Upper lobe of left lung (tissue), 6 donors: ENCODE data around the gene ZNF836. TPM values are rescaled to one million over a fixed set of nuclear protein-coding genes. Genes with fewer than 3 reads are reported as not detected.

ENCODE experiments used
- ATAC-seq, 2 donors: fragments of 200-7000 bp; cut with Tn5 transposase; one replicate each; pipeline ENCODE4 v1.9.1; 2022; ENCODE audit warnings: mild to moderate bottlenecking in 2 of 2, moderate library complexity in 2 of 2; ENCODE audit not compliant: low FRiP score in 2 of 2
- DNase-seq, 2 donors: peaks; one replicate each; pipeline ENCODE4 v3.0.0-alpha.2; 2019 to 2020
- H3K27ac ChIP-seq, 4 donors: fragments of 200-600 bp; sonication (generic); one replicate each; pipeline ENCODE4 v1.5.1; 2016 to 2019
- H3K27me3 ChIP-seq, 4 donors: fragments of 200-600 bp; sonication (generic); one replicate each; pipeline ENCODE4 v1.5.1; 2017 to 2019
- H3K36me3 ChIP-seq, 4 donors: fragments of 200-600 bp; sonication (generic); one replicate each; pipeline ENCODE4 v1.5.1; 2016 to 2019
- H3K4me1 ChIP-seq, 4 donors: fragments of 200-600 bp; sonication (generic); one replicate each; pipeline ENCODE4 v1.5.1; 2018 to 2019
- H3K4me3 ChIP-seq, 4 donors: fragments of 200-600 bp; sonication (generic); one replicate each; pipeline ENCODE4 v1.5.1; 2017 to 2019; ENCODE audit warnings: mild to moderate bottlenecking in 2 of 4, moderate library complexity in 1 of 4
- H3K9me3 ChIP-seq, 4 donors: fragments of 200-600 bp; sonication (generic); one replicate each; pipeline ENCODE4 v1.5.1; 2018 to 2019
- CTCF ChIP-seq, 6 experiments: fragments of 450-650 bp in 4 of 6; fragments of 200-600 bp in 2 of 6; sonication (generic) in 2 of 6; IDR thresholded peaks; one replicate each; pipeline ENCODE4 v1.5.1; 2016 to 2019; ENCODE audit warnings: antibody characterized with exemption in 6 of 6
- EP300 ChIP-seq, 4 donors: sonication (generic); formaldehyde crosslinking; IDR thresholded peaks; one replicate each; pipeline ENCODE4 v1.5.1; 2017; ENCODE audit warnings: antibody characterized with exemption in 4 of 4, control low read depth in 2 of 4
- POLR2A ChIP-seq, 4 donors: fragments of 450-650 bp; IDR thresholded peaks; one replicate each; pipeline ENCODE4 v1.5.1; 2016 to 2017; ENCODE audit warnings: antibody characterized with exemption in 4 of 4, mild to moderate bottlenecking in 2 of 4
- POLR2AphosphoS5 ChIP-seq, 2 donors: sonication (generic); formaldehyde crosslinking; IDR thresholded peaks; one replicate each; pipeline ENCODE4 v1.5.1; 2017; ENCODE audit warnings: antibody characterized with exemption in 2 of 2
- WGBS, 2 donors: methylation state at CpG; one replicate each; pipeline ENCODE4 v1.1.5; 2017 to 2018; 5-methylcytosine and 5-hydroxymethylcytosine counted together
- total RNA-seq, 6 donors: library from RNA; depleted of rRNA in 4 of 6; stranded (reverse); fragments of >200 nt in 4 of 6; gene quantifications; one replicate each; pipeline versions ENCODE4 v1.1.0 to v1.2.1, GENCODE V29; 2016 to 2021
- donor health status: DM: no; HTN: no; CAD: no; lungs with moderate emphysema.
- donor health status: DM: no; HTN: yes; CAD: no; lungs with severe emphysema.

ZNF836 gene
- total RNA-seq, 6 donors from 2014 or later = 8.4 to 24.3 (median 14.7) TPM

GRCh38 chr19:52170863-52171320 lies 529 bp downstream of the ZNF836 start:
- DNase-seq = peak in 1 of 2 donors; percentile 74
- TF ChIP-seq CTCF (IDR thresholded peaks at IDR 0.05) = no peak
- TF ChIP-seq EP300 (IDR thresholded peaks at IDR 0.05) = no peak
- TF ChIP-seq POLR2AphosphoS5 (IDR thresholded peaks at IDR 0.05) = no peak
- TF ChIP-seq POLR2A (IDR thresholded peaks at IDR 0.05) = no peak
- Histone ChIP-seq H3K36me3 (peaks cover 0 to 37% (median 17%) of the 10 kb centered on the region in 4 donors), H3K4me3 (peak overlapping the region; percentile 62 to 91 (median 72)), H3K27ac (peak overlapping the region; percentile 75 to 93 (median 90)), H3K4me1 (peaks cover 5 to 20% (median 10%) of the 10 kb centered on the region in 4 donors), H3K9me3 (no peaks in the 10 kb centered on the region), H3K27me3 (no peaks in the 10 kb centered on the region)
- ATAC-seq = peak; percentile 56 to 68
- WGBS, 2 donors = 0% methylated on average over 22 of the region's 22 CpGs

GRCh38 chr19:52170304-52170703 lies 1.1 kb downstream of the ZNF836 start:
- Histone ChIP-seq H3K27ac (peak overlapping the region; percentile 31 to 93 (median 90)), H3K9me3 (no peaks in the 10 kb centered on the region), H3K27me3 (no peaks in the 10 kb centered on the region), H3K4me3 (peak overlapping the region; percentile 62 to 91 (median 72)), H3K4me1 (peaks cover 5 to 20% (median 10%) of the 10 kb centered on the region in 4 donors), H3K36me3 (peaks cover 0 to 42% (median 21%) of the 10 kb centered on the region in 4 donors)
- peak in 1 of 2 donors; percentile 42 for ATAC-seq
- DNase-seq = no peak
- TF ChIP-seq CTCF (IDR thresholded peaks at IDR 0.05) (no peak), POLR2AphosphoS5 (IDR thresholded peaks at IDR 0.05) (no peak)
- WGBS, 2 donors = 10 to 15% methylated on average over 5 of the region's 5 CpGs

DNA sequence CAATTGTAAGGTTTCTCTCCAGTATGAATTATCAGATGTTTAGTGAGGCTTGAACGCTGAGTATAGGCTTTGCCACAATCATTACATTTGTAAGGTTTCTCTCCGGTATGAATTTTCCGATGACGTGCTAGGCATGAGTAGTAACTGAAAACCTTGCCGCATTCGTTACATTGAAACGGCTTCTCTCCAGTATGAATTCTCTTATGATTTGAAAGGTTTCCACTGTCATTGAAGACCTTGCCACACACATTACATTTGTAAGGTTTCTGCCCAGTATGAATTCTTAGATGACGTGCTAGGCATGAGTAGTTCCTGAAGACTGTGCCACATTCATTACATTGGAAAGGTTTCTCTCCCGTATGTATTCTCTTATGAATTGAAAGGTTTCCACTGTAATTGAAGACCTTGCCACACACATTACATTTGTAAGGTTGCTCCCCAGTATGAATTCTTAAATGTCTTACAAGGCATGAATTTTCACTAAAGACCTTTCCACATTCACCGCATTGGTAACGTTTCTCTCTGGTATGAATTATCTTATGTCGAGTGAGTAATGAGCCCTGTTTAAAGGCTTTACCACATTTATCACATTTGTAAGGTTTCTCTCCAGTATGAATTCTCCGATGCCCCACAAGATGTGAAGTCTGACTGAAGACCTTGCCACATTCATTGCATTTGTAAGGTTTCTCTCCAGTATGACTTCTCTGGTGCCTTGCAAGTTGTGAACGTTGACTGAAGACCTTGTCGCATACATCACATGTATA lies 15.6 kb downstream of the ZNF836 start:
- TF ChIP-seq POLR2AphosphoS5 (IDR thresholded peaks at IDR 0.05) (no peak), POLR2A (IDR thresholded peaks at IDR 0.05) (no peak), CTCF (IDR thresholded peaks at IDR 0.05) (no peak), EP300 (IDR thresholded peaks at IDR 0.05) (no peak)
- H3K9me3 ChIP-seq = peaks cover 36 to 90% (median 80%) of the 10 kb centered on the region in 4 donors
- H3K4me1 ChIP-seq = no peaks in the 10 kb centered on the region
- DNase-seq = no peak
- peaks cover 8 to 51% (median 34%) of the 10 kb centered on the region in 4 donors for H3K36me3 ChIP-seq
- WGBS, 2 donors = 96 to 97% methylated on average over 15 of the region's 15 CpGs
- no peak overlapping the region for H3K27ac ChIP-seq
- H3K27me3 ChIP-seq = no peaks in the 10 kb centered on the region
- no peak overlapping the region for H3K4me3 ChIP-seq
- no peak for ATAC-seq

GRCh38 chr19:52148256-52148655 lies 23.2 kb downstream of the ZNF836 start:
- no peaks in the 10 kb centered on the region for H3K4me1 ChIP-seq
- H3K9me3 ChIP-seq = peaks cover 4 to 46% (median 28%) of the 10 kb centered on the region in 4 donors
- DNase-seq = no peak
- ATAC-seq = no peak
- no peaks in the 10 kb centered on the region for H3K27me3 ChIP-seq
- H3K27ac ChIP-seq = no peak overlapping the region
- no peak overlapping the region for H3K4me3 ChIP-seq
- no peaks in the 10 kb centered on the region for H3K36me3 ChIP-seq
- TF ChIP-seq EP300 (IDR thresholded peaks at IDR 0.05) (no peak), POLR2A (IDR thresholded peaks at IDR 0.05) (no peak), CTCF (IDR thresholded peaks at IDR 0.05) (no peak), POLR2AphosphoS5 (IDR thresholded peaks at IDR 0.05) (no peak)
